ENCODE data around the gene TRAF7.
A peak's percentile ranks its signal among the peaks of the same experiment; 100 is the strongest.
"Not testable (repeated sequence)": the region's sequence is repeated elsewhere in the genome, so short reads cannot be mapped to it uniquely, and the experiment has no call there.

The TRAF7 gene

GRCh38 chr16:2198283-2198682 lies 42.7 kb downstream of the TRAF7 start:
- DNase-seq (ENCODE audit: low read depth in 2 of 2): no peak

- no peak for DNase-seq (ENCODE audit: low read depth in 2 of 2)
These were observed 43.5 kb downstream of the TRAF7 start for GRCh38 chr16:2199095-2199494.

DNA sequence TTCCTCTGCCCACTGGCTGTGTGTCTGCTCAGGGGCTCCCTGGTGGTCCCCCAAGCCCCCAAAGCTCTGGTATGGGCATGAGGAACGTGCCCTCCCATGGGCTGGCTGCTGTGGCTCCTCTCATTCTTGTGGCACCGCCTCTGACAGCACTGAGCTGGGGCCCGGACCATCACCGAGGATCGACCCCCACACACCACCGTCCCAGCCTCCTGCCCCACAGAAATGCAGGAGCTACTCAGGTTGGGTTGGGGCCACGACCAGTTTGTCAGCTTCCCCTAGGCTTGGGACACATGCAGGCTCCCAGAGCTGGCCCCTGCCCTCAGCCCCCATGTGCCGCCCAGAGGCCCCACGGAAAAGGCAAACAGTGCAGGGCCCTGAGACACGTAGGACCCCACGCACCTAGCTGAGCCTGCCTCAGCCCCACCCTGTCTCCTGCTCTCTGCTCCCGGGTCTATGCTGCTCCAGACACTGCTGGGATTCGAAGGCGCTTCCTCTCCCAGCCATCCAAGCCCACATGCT lies 44.1 kb downstream of the TRAF7 start:
- DNase-seq (ENCODE audit: low read depth in 2 of 2): no peak

DNA sequence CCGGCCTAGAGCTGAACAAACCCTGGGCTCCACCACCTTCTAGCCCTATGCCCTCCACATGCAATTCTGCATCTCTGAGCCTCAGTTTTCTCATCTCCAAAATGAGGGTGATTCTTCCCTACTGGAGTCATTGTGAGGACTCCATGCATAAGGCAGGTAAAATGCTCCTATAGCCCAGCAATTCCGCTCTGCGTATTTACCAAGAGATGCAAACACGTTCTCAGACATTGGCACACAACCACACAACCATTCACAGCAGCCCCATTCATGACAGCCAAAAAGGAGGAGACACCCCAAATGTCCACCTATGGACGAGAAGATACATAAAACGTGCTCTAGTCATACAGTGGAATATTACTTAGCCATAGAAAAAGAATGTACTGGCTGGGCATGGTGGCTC lies 44.7 kb downstream of the TRAF7 start:
- no peak for DNase-seq (ENCODE audit: low read depth in 2 of 2)

- not testable (repeated sequence) for DNase-seq (ENCODE audit: low read depth in 2 of 2)
These were observed 47.6 kb downstream of the TRAF7 start for GRCh38 chr16:2203119-2203688.

DNA sequence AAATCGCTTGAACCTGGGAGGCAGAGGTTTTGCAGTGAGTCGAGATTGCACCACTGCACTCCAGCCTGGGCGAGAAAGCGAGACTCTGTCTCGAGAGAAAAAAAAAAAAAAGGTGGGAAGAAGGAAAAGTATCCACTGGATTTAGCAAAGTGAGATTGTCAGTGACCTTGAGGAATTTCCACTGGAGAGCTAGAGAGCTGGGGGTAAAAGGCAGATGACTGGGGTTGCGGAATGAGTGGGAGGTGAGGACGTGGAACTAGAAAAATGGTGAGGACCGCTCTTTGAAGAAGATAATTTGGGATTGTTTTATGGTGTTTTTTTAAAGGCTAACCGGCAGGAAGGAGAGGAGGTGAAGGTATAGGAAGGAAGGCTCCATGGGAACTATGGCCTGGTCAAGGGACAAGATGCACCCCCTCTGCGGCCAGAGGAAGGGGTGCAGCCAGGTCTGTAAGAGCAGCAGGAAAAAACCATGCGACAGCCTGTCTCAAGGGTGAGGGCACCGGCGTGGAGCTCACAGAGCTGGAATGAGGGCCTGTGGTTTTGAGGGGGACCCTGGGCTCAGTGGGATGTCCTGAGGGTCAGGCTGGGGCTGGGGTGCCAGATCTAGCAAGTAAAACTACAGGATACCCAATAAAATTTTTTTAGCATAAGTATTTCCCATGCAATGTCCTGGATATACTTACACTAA lies 49.0 kb downstream of the TRAF7 start:
- no peak for DNase-seq (ENCODE audit: low read depth in 2 of 2)

GRCh38 chr16:2205104-2205966 lies 49.8 kb downstream of the TRAF7 start, which contains the start of gene MLST8:
TSS of gene MLST8 (plus strand) at chr16:2205454. CDS start at chr16:2206086, 632 bp downstream.
- DNase-seq (ENCODE audit: low read depth in 2 of 2): peak; percentile 81 to 87

DNA sequence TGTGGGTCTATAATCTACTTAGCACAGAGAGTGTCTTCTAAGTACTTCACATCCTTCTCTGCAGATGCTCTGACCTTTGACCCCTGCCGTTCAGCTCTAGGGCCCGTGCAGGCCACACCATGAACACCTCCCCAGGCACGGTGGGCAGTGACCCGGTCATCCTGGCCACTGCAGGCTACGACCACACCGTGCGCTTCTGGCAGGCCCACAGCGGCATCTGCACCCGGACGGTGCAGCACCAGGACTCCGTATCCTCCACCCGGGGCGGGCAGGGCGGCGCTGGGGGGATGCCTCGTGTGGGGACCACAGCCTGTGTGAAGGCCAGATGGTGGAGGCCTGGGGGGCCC lies 50.4 kb downstream of the TRAF7 start:
- DNase-seq (ENCODE audit: low read depth in 2 of 2): no peak

GRCh38 chr16:2206420-2206779 lies 50.8 kb downstream of the TRAF7 start:
- no peak for DNase-seq (ENCODE audit: low read depth in 2 of 2)

DNA sequence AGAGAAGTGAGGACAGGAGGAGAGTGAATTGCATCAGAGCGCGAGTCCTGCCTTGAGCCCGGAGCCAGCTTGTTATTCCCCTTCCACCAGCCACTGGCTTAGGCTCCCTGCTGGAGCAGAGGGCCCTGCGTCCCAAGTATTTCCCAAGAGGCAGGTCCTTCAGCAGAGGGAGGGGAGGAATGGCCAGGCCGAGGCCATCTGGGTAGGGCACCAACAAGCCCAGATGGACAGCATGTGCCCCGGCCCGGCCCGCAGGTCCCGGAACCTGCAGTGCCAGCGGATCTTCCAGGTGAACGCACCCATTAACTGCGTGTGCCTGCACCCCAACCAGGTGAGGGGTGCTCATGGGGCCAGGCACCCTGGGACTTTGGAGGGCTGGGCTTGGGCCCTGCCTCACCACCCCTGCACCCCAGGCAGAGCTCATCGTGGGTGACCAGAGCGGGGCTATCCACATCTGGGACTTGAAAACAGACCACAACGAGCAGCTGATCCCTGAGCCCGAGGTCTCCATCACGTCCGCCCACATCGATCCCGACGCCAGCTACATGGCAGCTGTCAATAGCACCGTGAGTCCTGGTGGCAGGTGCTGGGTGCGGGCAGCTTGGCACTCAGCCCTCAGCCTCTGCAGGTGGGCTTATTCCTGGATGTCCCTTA lies 51.3 kb downstream of the TRAF7 start:
- no peak for DNase-seq (ENCODE audit: low read depth in 2 of 2)

DNA sequence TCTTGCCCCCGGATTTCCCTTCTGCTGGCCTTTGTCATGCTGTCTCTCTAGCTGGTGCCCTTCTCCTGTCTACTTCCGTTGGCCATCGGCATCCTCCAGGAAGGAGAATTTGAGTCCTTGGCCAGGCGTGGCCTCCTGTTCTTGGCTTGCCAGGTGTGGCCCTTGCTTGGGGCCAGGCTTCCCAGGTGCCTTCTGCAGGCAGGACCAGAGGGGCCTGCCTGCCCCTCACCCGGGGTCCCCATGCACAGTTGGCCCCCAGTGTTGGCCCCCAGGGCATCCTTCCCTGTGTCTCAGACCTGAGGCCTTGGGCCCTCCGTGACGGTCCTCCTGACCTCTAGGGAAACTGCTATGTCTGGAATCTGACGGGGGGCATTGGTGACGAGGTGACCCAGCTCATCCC lies 52.3 kb downstream of the TRAF7 start:
- DNase-seq (ENCODE audit: low read depth in 2 of 2): no peak

DNA sequence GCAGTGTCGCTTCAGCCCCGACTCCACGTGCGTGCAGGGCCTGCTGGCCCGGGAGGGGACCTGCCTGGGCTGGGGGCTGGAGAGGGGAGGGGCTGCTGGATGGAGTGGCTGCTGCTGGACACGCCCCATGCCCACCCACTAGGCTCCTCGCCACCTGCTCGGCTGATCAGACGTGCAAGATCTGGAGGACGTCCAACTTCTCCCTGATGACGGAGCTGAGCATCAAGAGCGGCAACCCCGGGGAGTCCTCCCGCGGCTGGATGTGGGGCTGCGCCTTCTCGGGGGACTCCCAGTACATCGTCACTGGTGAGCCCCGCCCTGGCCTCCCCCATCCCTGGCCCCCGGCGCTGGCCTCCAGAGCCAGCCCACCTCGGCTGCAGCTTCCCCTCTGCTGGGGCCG lies 52.7 kb downstream of the TRAF7 start:
- no peak for DNase-seq (ENCODE audit: low read depth in 2 of 2)

DNA sequence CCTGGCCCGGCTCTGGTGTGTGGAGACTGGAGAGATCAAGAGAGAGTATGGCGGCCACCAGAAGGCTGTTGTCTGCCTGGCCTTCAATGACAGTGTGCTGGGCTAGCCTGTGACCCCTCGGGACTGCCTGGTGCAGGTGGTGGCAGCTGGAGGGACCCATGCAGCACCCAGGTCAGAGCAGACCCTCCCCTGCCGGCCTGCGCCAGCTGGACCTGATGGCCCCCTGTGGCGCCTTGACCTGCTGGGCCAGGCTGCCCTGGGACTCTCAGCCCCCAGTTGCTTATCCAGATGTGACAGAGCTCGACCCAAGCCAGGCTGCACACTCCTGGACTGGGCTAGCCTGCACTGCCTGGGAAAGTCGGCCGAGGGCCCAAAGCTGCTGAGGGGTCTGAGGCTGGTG lies 53.2 kb downstream of the TRAF7 start:
- DNase-seq (ENCODE audit: low read depth in 2 of 2): no peak

DNA sequence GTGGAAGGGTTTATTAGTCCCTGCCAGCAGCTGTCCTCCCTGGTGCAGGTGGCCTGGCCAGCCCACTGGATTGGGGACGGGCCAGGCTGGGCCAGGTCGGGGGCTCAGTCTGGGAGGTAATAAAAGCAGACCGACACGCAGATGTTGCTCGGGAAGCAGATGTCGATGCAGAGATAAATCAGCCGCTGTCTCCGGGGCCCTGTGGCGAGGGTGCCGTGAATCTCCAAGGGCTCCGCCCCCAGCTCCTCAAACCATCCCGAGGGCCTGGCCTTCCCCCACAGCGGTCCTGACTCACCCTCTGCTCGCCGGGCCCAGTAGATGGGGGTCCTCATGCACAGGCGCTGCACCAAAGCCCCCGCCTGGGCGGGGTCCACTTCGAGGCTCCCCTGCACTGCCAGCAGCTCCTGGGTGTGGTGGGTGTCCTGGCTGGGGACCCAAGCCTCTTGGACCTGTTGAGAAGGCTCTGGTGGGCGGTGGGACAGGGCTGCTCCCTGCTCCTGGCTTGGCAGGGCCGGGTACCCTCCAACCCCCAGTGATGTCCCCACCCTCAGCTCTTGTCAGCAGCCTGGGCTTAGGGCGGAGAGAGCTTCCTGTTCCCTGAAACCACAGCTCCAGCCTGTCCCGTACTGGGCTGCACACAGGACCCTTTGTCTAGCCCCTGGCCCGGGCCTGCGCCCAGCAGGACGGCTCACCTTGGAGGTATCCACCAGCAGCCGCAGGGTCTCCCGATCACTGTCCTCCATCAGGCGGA lies 53.9 kb downstream of the TRAF7 start:
- DNase-seq (ENCODE audit: low read depth in 2 of 2): no peak

DNA sequence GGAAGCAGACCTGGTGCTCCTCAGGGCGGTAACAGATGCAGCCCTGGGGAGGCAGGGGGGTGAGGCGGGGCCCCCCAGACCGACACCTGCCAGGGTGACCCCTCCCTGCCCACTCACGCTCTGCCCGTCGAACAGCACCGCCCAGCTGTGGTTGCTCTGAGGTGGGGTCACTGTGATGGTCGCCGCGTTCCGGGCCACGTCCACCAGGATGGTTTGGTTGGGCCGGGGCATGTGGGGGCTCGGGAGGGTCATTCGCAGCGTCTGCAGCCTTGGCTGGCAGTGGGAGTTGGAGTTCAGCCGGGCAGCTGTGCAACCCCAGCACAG lies 54.4 kb downstream of the TRAF7 start:
- DNase-seq (ENCODE audit: low read depth in 2 of 2): no peak

DNA sequence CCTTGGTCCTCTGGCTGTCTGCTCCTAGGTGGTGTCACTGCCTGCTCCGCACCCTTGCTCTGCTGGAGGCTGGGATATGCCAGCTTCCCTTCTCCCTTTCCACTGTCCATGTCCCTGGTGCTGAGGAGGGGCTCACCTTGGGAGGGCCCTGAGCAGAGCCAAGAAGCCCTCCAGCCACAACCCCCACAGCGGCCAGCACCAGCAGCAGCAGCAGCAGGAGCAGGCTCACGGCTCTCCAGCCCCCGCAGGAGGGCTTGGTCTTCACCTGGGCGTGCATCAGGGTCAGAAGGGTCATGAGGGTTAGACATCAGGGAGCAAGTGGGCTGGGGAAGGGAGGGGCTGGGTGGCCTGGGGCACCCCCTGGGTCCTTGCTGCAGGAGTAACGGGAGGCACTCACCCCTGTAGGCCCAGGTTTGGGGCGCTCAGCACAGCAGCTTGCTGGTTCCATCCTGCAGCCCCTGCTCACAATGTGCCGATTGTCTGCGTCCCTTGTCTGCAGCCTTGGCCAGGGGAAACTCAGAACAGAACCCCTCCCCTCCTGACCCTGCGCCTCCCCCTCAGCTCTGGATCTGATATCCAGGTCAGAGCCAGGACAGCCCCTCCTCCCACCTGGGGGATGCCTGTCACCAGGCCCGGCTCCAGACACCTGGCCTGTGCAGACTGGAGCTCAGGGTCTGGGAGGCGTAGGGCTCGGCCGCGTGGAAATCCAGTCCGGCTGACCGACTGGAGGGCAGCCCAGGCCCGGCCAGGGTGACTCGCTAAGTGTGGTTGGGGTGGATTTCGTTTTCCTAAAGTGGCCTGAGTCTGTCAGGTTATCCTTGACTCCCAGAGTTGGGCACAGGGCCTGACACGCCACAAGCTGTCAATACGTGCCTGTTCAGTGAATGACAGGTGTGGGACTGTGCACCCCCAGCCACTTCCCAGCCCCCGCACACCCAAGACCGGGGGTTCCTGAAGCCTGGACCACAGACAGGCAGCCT lies 55.1 kb downstream of the TRAF7 start, which contains the start of gene BRICD5:
TSS of gene BRICD5 (minus strand) at position 478 of the 980 bp plus-strand sequence. CDS start at position 448, 30 bp downstream.
- no peak for DNase-seq (ENCODE audit: low read depth in 2 of 2)

- no peak for DNase-seq (ENCODE audit: low read depth in 2 of 2)
These were observed 56.4 kb downstream of the TRAF7 start for GRCh38 chr16:2211923-2212347.

DNA sequence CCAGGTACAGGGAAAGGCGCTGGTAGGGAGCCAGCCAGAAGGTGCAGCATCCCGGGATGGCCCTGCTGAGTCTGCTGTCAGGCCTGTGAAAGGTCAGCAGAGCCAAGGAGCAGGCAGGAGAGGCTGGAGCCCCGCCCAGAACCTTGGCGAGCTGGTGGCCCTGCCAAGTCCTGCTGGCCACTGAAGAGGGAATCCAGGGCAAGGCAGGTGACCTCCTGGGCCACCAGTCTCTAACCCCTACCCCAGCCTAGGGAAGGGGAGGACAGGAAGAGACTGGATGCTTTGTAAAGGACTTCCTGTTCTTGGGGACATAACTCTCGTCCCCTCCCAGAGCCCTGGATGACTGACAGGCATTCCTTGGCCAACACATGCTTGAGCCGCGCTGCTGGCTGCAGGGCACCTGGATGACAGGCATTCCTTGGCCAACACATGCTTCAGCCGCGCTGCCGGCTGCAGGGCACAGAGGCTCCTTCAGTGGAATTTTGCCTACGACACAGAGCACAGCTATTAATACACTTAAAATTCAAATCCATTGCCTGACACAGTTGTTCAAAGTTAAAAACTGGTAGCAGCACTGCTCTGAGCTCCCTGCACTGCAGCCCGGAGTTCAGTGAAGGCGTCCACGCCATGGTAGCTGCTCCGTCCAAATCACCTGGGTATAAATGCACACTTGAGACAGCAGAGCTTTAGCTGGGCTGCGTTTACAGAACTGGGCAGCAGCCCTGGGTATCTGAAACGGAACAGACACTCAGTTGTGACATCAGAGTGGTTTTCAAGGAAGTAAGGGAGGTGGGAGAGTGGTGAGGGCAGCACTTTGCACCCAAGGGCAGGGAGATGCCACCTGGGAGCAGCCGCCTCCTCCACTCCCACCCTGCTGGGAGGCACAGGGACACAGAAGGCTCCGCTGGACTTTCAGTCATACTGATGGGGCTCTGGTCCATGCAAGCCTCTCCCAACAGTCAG lies 57.1 kb downstream of the TRAF7 start:
- DNase-seq (ENCODE audit: low read depth in 2 of 2): no peak
